Muscle layer of colon (tissue), 2 donors: ENCODE results near the gene MPHOSPH10.
"Not testable (repeated sequence)": the region's sequence is repeated elsewhere in the genome, so short reads cannot be mapped to it uniquely, and the experiment has no call there.

ENCODE experiments used
- H3K27ac ChIP-seq: one replicate; pipeline ENCODE4 v1.7.0; 2013; ENCODE audit warnings: low read depth, mild to moderate bottlenecking, low read length, moderate library complexity
- H3K27me3 ChIP-seq, 2 donors: one replicate each; pipeline ENCODE4 v1.7.0; 2013; ENCODE audit warnings: low read length in 2 of 2, mild to moderate bottlenecking in 2 of 2; ENCODE audit not compliant: insufficient read depth in 2 of 2, control insufficient read depth in 1 of 2
- H3K36me3 ChIP-seq: one replicate; pipeline ENCODE4 v1.7.0; 2013; ENCODE audit warnings: mild to moderate bottlenecking, low read length; ENCODE audit not compliant: insufficient read depth
- H3K4me1 ChIP-seq: one replicate; pipeline ENCODE4 v1.7.0; 2013; ENCODE audit warnings: mild to moderate bottlenecking, low read length; ENCODE audit not compliant: insufficient read depth
- H3K4me3 ChIP-seq, 2 donors: one replicate each; pipeline ENCODE4 v1.7.0; 2013; ENCODE audit warnings: low read length in 2 of 2, low read depth in 1 of 2, mild to moderate bottlenecking in 1 of 2, moderate library complexity in 1 of 2
- H3K9ac ChIP-seq: one replicate; pipeline ENCODE4 v1.7.0; 2013; ENCODE audit warnings: low read length
- H3K9me3 ChIP-seq: one replicate; pipeline ENCODE4 v1.7.0; 2013; ENCODE audit warnings: mild to moderate bottlenecking, low read length
- donor health status: abdominal sarcoma.
- donor health status: Adenocarcinoma of cecum.

MPHOSPH10 gene

GRCh38 chr2:71183306-71184115 lies 53.1 kb downstream of the MPHOSPH10 start:
- H3K27ac ChIP-seq, H3K9ac ChIP-seq, H3K9me3 ChIP-seq, H3K4me1 ChIP-seq, H3K27me3 ChIP-seq, H3K36me3 ChIP-seq, H3K4me3 ChIP-seq: not testable (repeated sequence)

- Histone ChIP-seq H3K27me3 (no peaks in the 10 kb centered on the region), H3K9ac (no peak overlapping the region), H3K4me3 (no peak overlapping the region), H3K4me1 (no peaks in the 10 kb centered on the region), H3K27ac (no peak overlapping the region), H3K9me3 (no peaks in the 10 kb centered on the region), H3K36me3 (peaks cover 4% of the 10 kb centered on the region)
These were observed 56.5 kb downstream of the MPHOSPH10 start for GRCh38 chr2:71186973-71187372.

GRCh38 chr2:71187589-71187988 lies 57.2 kb downstream of the MPHOSPH10 start:
- Histone ChIP-seq H3K4me1 (no peaks in the 10 kb centered on the region), H3K27me3 (no peaks in the 10 kb centered on the region), H3K9me3 (no peaks in the 10 kb centered on the region), H3K36me3 (peaks cover 4% of the 10 kb centered on the region), H3K4me3 (no peak overlapping the region), H3K9ac (no peak overlapping the region), H3K27ac (no peak overlapping the region)

GRCh38 chr2:71190656-71191569 lies 60.5 kb downstream of the MPHOSPH10 start:
- Histone ChIP-seq H3K4me3 (no peak overlapping the region), H3K9me3 (no peaks in the 10 kb centered on the region), H3K4me1 (no peaks in the 10 kb centered on the region), H3K36me3 (peaks cover 4% of the 10 kb centered on the region), H3K9ac (no peak overlapping the region), H3K27ac (no peak overlapping the region), H3K27me3 (no peaks in the 10 kb centered on the region)

GRCh38 chr2:71191570-71191943 lies 61.1 kb downstream of the MPHOSPH10 start:
- Histone ChIP-seq H3K9ac (no peak overlapping the region), H3K27ac (no peak overlapping the region), H3K27me3 (no peaks in the 10 kb centered on the region), H3K4me1 (no peaks in the 10 kb centered on the region), H3K4me3 (no peak overlapping the region), H3K36me3 (peaks cover 4% of the 10 kb centered on the region), H3K9me3 (no peaks in the 10 kb centered on the region)
